ENCODE measurements around the gene STX16. TPM values are rescaled to one million over a fixed set of nuclear protein-coding genes. Genes with fewer than 3 reads are reported as not detected.
A peak's percentile ranks its signal among the peaks of the same experiment; 100 is the strongest.

STX16 gene
- polyA plus RNA-seq, 3 donors, result 15.6 to 165 (median 27.4) TPM

DNA sequence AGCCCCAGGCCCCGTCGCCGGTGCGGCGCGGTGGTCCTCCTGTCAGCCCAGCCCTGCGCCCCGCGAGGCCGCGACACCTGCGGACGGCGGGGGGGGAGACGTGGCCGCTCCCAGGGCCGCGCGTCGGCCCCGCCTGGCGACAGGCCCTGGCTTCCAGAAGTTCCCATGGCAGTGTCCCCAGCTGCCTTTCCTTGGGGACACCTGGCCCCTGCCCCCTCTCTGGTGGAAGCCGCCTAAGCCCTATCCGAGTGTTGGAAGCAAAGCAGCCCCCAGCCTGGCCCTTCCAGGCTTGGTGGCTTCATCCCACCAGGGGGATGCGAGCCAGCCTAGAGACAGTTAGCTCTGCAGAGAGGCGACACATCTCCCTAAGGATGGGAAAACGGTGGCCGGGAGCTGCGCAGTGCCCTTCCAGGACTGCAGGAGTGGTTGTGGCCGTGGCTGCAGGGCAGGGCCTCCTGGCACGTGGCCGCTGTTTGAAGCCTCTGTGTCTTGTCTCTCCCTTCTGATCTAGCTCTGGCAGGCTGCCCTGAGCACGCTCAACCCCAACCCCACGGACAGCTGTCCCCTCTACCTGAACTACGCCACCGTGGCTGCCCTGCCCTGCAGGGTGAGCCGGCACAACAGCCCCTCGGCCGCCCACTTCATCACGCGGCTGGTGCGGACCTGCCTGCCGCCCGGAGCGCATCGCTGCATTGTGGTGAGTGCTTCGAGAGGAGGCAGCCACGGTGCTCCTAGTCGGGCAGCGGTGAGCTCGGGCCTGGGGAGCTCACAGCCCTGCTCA is 42.3 kb downstream of the STX16 start:
- TF ChIP-seq, protein P1, sequence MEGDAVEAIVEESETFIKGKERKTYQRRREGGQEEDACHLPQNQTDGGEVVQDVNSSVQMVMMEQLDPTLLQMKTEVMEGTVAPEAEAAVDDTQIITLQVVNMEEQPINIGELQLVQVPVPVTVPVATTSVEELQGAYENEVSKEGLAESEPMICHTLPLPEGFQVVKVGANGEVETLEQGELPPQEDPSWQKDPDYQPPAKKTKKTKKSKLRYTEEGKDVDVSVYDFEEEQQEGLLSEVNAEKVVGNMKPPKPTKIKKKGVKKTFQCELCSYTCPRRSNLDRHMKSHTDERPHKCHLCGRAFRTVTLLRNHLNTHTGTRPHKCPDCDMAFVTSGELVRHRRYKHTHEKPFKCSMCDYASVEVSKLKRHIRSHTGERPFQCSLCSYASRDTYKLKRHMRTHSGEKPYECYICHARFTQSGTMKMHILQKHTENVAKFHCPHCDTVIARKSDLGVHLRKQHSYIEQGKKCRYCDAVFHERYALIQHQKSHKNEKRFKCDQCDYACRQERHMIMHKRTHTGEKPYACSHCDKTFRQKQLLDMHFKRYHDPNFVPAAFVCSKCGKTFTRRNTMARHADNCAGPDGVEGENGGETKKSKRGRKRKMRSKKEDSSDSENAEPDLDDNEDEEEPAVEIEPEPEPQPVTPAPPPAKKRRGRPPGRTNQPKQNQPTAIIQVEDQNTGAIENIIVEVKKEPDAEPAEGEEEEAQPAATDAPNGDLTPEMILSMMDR (IDR thresholded peaks at IDR 0.05), result no peak
- Mint-ChIP-seq H3K27me3 (ENCODE audit: low read depth in 3 of 3) (peaks cover 0 to 6% (median 2%) of the 10 kb centered on the region in 3 donors), H3K9me3 (no peaks in the 10 kb centered on the region), H3K4me1 (peaks cover 31% of the 10 kb centered on the region), H3K36me3 (peaks cover 6 to 8% of the 10 kb centered on the region in 2 donors), H3K27ac (peak overlapping the region; percentile 79 to 92 (median 86)), H3K4me3 (peak overlapping the region; percentile 80 to 82)
- Histone ChIP-seq H3K9me3 (replicated peaks in 1 of 2; ENCODE audit: control insufficient read depth in 1 of 2, insufficient read depth in 1 of 2, low read length in 2 of 2) (no peaks in the 10 kb centered on the region), H3K4me3 (replicated peaks in 1 of 3; ENCODE audit: low read depth in 2 of 3, low read length in 3 of 3) (peak overlapping the region; percentile 38 to 75 (median 53)), H3K4me2 (replicated peaks; ENCODE audit: extremely low read depth, low read length, poor library complexity, severe bottlenecking) (peak overlapping the region; percentile 90), H3K9ac (ENCODE audit: insufficient read depth, low read length, poor library complexity, severe bottlenecking) (peak overlapping the region; percentile 83), H2AFZ (ENCODE audit: insufficient read depth, low read depth, low read length, poor library complexity, severe bottlenecking) (peak overlapping the region; percentile 81), H3K27me3 (ENCODE audit: control insufficient read depth in 2 of 2, insufficient read depth in 2 of 2, low read length in 2 of 2) (no peaks in the 10 kb centered on the region), H3K79me2 (ENCODE audit: insufficient read depth, low read length) (peaks cover 19% of the 10 kb centered on the region), H3K4me1 (ENCODE audit: control insufficient read depth in 1 of 2, insufficient read depth in 2 of 2, low read length in 2 of 2) (peaks cover 47 to 59% of the 10 kb centered on the region in 2 donors), H3K27ac (ENCODE audit: low read depth in 1 of 2, low read length in 2 of 2) (peak overlapping the region; percentile 82 to 84), H4K20me1 (ENCODE audit: insufficient read depth, low read length) (no peaks in the 10 kb centered on the region), H3K36me3 (replicated peaks in 1 of 2; ENCODE audit: control insufficient read depth in 1 of 2, insufficient read depth in 2 of 2, low read length in 2 of 2) (peaks cover 34 to 40% of the 10 kb centered on the region in 2 donors)
- intact Hi-C loops (cut with micrococcal nuclease), result loop anchor here (2.0 to 5.0 kb wide), 2 partner anchors 41 to 456 kb away; no protein-coding TSS in a partner anchor
- no peak for DNase-seq
- 46% methylated on average over 50 of the region's 51 CpGs for WGBS (ENCODE audit: insufficient coverage)

GRCh38 chr20:58694241-58695083 is 43.4 kb downstream of the STX16 start:
- Mint-ChIP-seq H3K36me3 (peaks cover 3 to 11% of the 10 kb centered on the region in 2 donors), H3K9me3 (no peaks in the 10 kb centered on the region), H3K4me1 (peaks cover 21% of the 10 kb centered on the region), H3K4me3 (peak overlapping the region in 1 of 2 donors; percentile 46), H3K27me3 (ENCODE audit: low read depth in 3 of 3) (peaks cover 0 to 6% (median 2%) of the 10 kb centered on the region in 3 donors), H3K27ac (peak overlapping the region in 3 of 7 donors; percentile 23 to 92 (median 47))
- Histone ChIP-seq H3K9ac (ENCODE audit: insufficient read depth, low read length, poor library complexity, severe bottlenecking) (peak overlapping the region; percentile 83), H3K4me1 (ENCODE audit: control insufficient read depth in 1 of 2, insufficient read depth in 2 of 2, low read length in 2 of 2) (peaks cover 38 to 49% of the 10 kb centered on the region in 2 donors), H3K27me3 (ENCODE audit: control insufficient read depth in 2 of 2, insufficient read depth in 2 of 2, low read length in 2 of 2) (no peaks in the 10 kb centered on the region), H3K9me3 (replicated peaks in 1 of 2; ENCODE audit: control insufficient read depth in 1 of 2, insufficient read depth in 1 of 2, low read length in 2 of 2) (no peaks in the 10 kb centered on the region), H2AFZ (ENCODE audit: insufficient read depth, low read depth, low read length, poor library complexity, severe bottlenecking) (no peak overlapping the region), H3K27ac (ENCODE audit: low read depth in 1 of 2, low read length in 2 of 2) (peak overlapping the region in 1 of 2 donors; percentile 84), H3K36me3 (replicated peaks in 1 of 2; ENCODE audit: control insufficient read depth in 1 of 2, insufficient read depth in 2 of 2, low read length in 2 of 2) (peaks cover 44 to 50% of the 10 kb centered on the region in 2 donors), H3K4me2 (replicated peaks; ENCODE audit: extremely low read depth, low read length, poor library complexity, severe bottlenecking) (peak overlapping the region; percentile 90), H3K79me2 (ENCODE audit: insufficient read depth, low read length) (peaks cover 19% of the 10 kb centered on the region), H4K20me1 (ENCODE audit: insufficient read depth, low read length) (no peaks in the 10 kb centered on the region), H3K4me3 (replicated peaks in 1 of 3; ENCODE audit: low read depth in 2 of 3, low read length in 3 of 3) (peak overlapping the region in 1 of 3 experiments; percentile 75)
- WGBS (ENCODE audit: insufficient coverage), result 96% methylated on average over 32 of the region's 33 CpGs
- TF ChIP-seq, protein P1 (IDR thresholded peaks at IDR 0.05), result no peak
- intact Hi-C loops (cut with micrococcal nuclease), result loop anchor here in 1 of 2 donors (5.0 kb wide), 1 partner anchor 457 kb away; no protein-coding TSS in a partner anchor
- DNase-seq, result no peak

Data from CD14-positive monocyte (primary cell).